Immature natural killer cell (primary cell): ENCODE data around the gene ZBTB38. TPM values are rescaled to one million over a fixed set of nuclear protein-coding genes. Genes with fewer than 3 reads are reported as not detected.

Source experiments
- DNase-seq, 3 donors: peaks; one replicate each; pipeline ENCODE4 v3.0.0; 2022; ENCODE audit warnings: mixed read lengths in 1 of 3
- H3K27ac Mint-ChIP-seq, 6 donors: one replicate each; pipeline ENCODE4 v1.8.0; 2020; ENCODE audit warnings: mixed read lengths in 6 of 6, mild to moderate bottlenecking in 5 of 6, inconsistent platforms in 4 of 6, moderate library complexity in 3 of 6
- H3K27me3 Mint-ChIP-seq, 3 donors: one replicate each; pipeline ENCODE4 v1.8.0; 2020 to 2021; ENCODE audit warnings: low read depth in 3 of 3, mild to moderate bottlenecking in 3 of 3, mixed read lengths in 3 of 3, moderate library complexity in 3 of 3, inconsistent platforms in 1 of 3
- H3K36me3 Mint-ChIP-seq, 3 donors: one replicate each; pipeline ENCODE4 v1.8.0; 2020; ENCODE audit warnings: mixed read lengths in 3 of 3, inconsistent platforms in 2 of 3, mild to moderate bottlenecking in 2 of 3
- H3K4me1 Mint-ChIP-seq, 2 donors: one replicate each; pipeline ENCODE4 v1.8.0; 2020; ENCODE audit warnings: inconsistent platforms in 2 of 2, mild to moderate bottlenecking in 2 of 2, mixed read lengths in 2 of 2, moderate library complexity in 1 of 2
- H3K4me3 Mint-ChIP-seq, 5 donors: one replicate each; pipeline ENCODE4 v1.8.0; 2020; ENCODE audit warnings: mild to moderate bottlenecking in 5 of 5, mixed read lengths in 5 of 5, inconsistent platforms in 3 of 5, moderate library complexity in 3 of 5
- H3K9me3 Mint-ChIP-seq, 6 donors: one replicate each; pipeline ENCODE4 v1.8.0; 2020; ENCODE audit warnings: mild to moderate bottlenecking in 6 of 6, mixed read lengths in 6 of 6, inconsistent platforms in 4 of 6, moderate library complexity in 3 of 6
- polyA plus RNA-seq, 3 donors: library from polyadenylated mRNA; unstranded; fragments of 300-500 nt; fragmentation: Illumina TruSeq; gene quantifications; one replicate each; pipeline ENCODE4 v1.2.3, GENCODE V29; 2021

ZBTB38 gene
- polyA plus RNA-seq, 3 donors from 2014 or later: 31.4 to 98.7 (median 68.1) TPM

GRCh38 chr3:141365201-141365600, 3.1 kb upstream of the ZBTB38 start:
- Mint-ChIP-seq H3K4me3 (no peak overlapping the region), H3K27ac (no peak overlapping the region), H3K4me1 (peaks cover 12 to 15% of the 10 kb centered on the region in 2 donors), H3K9me3 (no peaks in the 10 kb centered on the region), H3K36me3 (no peaks in the 10 kb centered on the region), H3K27me3 (peaks cover 0 to 1% (median 0%) of the 10 kb centered on the region in 3 donors)
- DNase-seq: no peak

- Mint-ChIP-seq H3K36me3 (no peaks in the 10 kb centered on the region), H3K4me1 (peaks cover 6 to 7% of the 10 kb centered on the region in 2 donors), H3K27ac (no peak overlapping the region), H3K9me3 (no peaks in the 10 kb centered on the region), H3K27me3 (peaks cover 0 to 2% (median 0%) of the 10 kb centered on the region in 3 donors), H3K4me3 (no peak overlapping the region)
- DNase-seq: no peak
These were observed 1.8 kb upstream of the ZBTB38 start for GRCh38 chr3:141366285-141367037.

- Mint-ChIP-seq H3K36me3 (no peaks in the 10 kb centered on the region), H3K4me3 (no peak overlapping the region), H3K9me3 (no peaks in the 10 kb centered on the region), H3K27ac (no peak overlapping the region), H3K4me1 (peaks cover 5 to 7% of the 10 kb centered on the region in 2 donors), H3K27me3 (peaks cover 0 to 2% (median 0%) of the 10 kb centered on the region in 3 donors)
- no peak for DNase-seq
These were observed 1.1 kb upstream of the ZBTB38 start for GRCh38 chr3:141367038-141367730.

DNA sequence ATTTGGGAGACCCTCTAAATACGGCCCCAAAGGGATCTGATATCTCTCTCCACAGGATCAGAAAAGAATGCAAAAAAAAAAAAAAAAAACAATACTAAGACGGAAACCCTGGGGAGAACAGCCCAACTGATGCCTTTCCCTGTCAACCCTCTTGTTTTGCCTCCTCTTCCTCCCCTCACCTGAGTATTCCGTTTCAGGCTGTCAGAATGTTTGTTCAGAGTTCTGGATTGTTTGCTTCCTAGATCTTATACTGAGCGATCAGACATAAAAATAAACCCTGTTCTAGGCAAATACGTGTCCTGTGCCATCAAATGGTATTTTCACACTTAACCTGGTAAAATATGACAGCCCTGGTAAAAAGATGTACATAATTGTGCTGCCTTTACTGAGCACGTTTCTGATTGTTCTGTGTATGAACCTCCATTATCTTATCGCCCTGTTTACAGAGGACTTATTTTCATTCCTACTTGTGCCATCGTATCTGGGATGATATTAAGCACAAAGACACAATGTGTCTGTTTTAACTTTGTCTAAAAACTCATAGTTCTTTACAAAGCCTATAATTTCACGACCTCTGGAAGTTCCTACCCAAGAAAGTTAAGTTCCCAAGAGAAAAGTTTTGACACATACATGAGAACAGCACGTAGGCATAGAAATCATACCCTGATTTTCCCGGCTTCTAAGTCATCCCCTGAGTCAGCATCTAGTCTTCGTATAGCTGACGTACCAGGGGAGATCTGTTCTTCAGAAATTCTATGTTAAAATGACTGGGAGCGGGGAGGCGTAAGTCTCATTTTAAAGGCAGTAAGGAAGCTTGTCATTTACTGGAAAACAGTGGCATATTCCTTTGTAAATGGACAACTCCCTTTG, 856 bp downstream of the ZBTB38 start:
- Mint-ChIP-seq H3K4me3 (no peak overlapping the region), H3K36me3 (no peaks in the 10 kb centered on the region), H3K4me1 (peaks cover 5 to 7% of the 10 kb centered on the region in 2 donors), H3K27me3 (peaks cover 0 to 2% (median 0%) of the 10 kb centered on the region in 3 donors), H3K27ac (no peak overlapping the region), H3K9me3 (no peaks in the 10 kb centered on the region)
- DNase-seq: no peak

GRCh38 chr3:141370065-141370533, 1.8 kb downstream of the ZBTB38 start:
- DNase-seq: peak; percentile 66 to 77 (median 68)
- peaks cover 0 to 2% (median 0%) of the 10 kb centered on the region in 3 donors for H3K27me3 Mint-ChIP-seq
- H3K27ac Mint-ChIP-seq: peak overlapping the region in 4 of 6 donors; percentile 5 to 84 (median 42)
- H3K9me3 Mint-ChIP-seq: no peaks in the 10 kb centered on the region
- H3K4me1 Mint-ChIP-seq: peaks cover 5 to 7% of the 10 kb centered on the region in 2 donors
- H3K4me3 Mint-ChIP-seq: no peak overlapping the region
- no peaks in the 10 kb centered on the region for H3K36me3 Mint-ChIP-seq

DNA sequence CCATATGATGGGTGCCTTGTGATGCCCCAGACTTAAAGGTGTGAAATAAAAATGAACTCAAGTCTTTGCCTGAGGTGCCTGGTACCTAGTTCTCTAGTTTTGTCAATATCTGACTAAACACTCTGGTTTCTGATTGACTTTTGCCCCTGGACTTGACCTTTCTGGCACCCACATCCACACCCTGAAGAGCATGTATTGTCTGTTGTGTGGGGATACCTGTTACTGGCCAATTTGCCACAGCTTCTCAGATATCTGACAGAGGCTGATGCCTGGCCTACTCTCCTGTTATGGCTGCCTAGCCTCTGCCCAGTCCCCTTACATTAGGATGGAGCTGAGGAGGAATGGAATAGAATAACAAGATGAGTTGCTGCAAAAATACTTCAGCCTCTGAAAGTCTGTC, 3.6 kb downstream of the ZBTB38 start:
- Mint-ChIP-seq H3K4me1 (peaks cover 5 to 7% of the 10 kb centered on the region in 2 donors), H3K27ac (no peak overlapping the region), H3K4me3 (no peak overlapping the region), H3K27me3 (peaks cover 0 to 2% (median 0%) of the 10 kb centered on the region in 3 donors), H3K36me3 (peaks cover 0 to 3% (median 0%) of the 10 kb centered on the region in 3 donors), H3K9me3 (no peaks in the 10 kb centered on the region)
- DNase-seq: no peak

DNA sequence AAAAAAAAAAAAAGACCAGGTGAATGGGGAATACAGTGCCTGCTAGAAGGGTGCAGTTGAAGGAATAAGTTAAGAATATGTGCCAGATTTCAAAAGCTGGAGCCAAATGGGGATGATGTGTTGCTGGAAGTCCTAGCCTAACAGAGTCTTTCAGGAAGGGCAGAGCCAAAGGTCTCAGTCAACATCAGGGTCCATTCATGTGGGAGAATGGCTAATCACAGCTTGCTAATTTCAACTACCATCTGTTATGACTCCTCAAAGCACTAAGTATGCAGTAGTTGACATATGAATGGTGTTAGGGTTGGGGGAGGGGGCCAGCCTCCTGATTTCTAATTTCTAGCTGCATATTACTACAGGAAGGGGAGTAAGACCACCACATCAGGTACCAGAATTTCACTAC, 4.4 kb downstream of the ZBTB38 start:
- Mint-ChIP-seq H3K36me3 (peaks cover 0 to 3% (median 0%) of the 10 kb centered on the region in 3 donors), H3K27me3 (peaks cover 0 to 2% (median 0%) of the 10 kb centered on the region in 3 donors), H3K4me1 (peaks cover 5 to 7% of the 10 kb centered on the region in 2 donors), H3K9me3 (no peaks in the 10 kb centered on the region), H3K27ac (no peak overlapping the region), H3K4me3 (no peak overlapping the region)
- DNase-seq: no peak

- H3K4me3 Mint-ChIP-seq: no peak overlapping the region
- H3K4me1 Mint-ChIP-seq: peaks cover 5 to 6% of the 10 kb centered on the region in 2 donors
- no peaks in the 10 kb centered on the region for H3K9me3 Mint-ChIP-seq
- H3K27ac Mint-ChIP-seq: no peak overlapping the region
- peaks cover 0 to 3% (median 0%) of the 10 kb centered on the region in 3 donors for H3K36me3 Mint-ChIP-seq
- DNase-seq: no peak
- peaks cover 0 to 2% (median 0%) of the 10 kb centered on the region in 3 donors for H3K27me3 Mint-ChIP-seq
These were observed 4.9 kb downstream of the ZBTB38 start for GRCh38 chr3:141373232-141373631.

DNA sequence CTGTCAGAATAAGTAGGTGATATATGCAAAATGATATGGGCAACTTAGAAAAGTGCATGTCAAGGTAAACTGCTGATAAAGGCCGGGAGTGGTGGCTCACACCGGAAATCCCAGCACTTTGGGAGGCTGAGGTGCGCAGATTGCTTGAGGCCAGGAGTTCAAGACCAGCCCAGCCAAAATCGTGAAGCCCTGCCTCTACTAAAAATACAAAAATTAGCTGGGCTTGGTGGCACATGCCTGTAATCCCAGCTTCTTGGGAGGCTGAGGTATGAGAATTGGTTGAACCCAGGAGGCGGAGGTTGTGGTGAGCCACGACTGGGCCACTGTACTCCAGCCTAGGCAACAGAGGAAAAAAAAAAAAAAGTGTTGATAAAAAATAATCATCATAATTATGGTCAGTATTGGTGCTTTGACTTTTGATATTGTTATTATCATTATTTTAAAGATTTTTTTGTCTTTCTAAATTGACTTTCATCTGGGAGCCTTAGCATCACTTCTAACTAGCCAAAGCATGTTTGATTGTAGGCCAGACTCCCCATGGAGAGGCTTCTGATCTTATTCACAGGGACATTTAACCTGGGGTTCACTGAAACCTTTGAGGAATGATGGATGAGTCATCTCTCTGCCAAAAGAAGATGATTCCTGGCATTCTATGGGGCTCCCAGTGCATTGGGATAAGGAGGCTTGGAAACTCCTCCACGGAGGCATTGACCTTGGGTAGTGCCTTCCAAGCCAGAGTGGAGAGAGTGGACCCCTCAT, 5.6 kb downstream of the ZBTB38 start:
- Mint-ChIP-seq H3K9me3 (no peaks in the 10 kb centered on the region), H3K27ac (no peak overlapping the region), H3K36me3 (peaks cover 0 to 3% (median 0%) of the 10 kb centered on the region in 3 donors), H3K4me1 (peaks cover 7 to 8% of the 10 kb centered on the region in 2 donors), H3K27me3 (peaks cover 0 to 2% (median 0%) of the 10 kb centered on the region in 3 donors), H3K4me3 (no peak overlapping the region)
- no peak for DNase-seq

DNA sequence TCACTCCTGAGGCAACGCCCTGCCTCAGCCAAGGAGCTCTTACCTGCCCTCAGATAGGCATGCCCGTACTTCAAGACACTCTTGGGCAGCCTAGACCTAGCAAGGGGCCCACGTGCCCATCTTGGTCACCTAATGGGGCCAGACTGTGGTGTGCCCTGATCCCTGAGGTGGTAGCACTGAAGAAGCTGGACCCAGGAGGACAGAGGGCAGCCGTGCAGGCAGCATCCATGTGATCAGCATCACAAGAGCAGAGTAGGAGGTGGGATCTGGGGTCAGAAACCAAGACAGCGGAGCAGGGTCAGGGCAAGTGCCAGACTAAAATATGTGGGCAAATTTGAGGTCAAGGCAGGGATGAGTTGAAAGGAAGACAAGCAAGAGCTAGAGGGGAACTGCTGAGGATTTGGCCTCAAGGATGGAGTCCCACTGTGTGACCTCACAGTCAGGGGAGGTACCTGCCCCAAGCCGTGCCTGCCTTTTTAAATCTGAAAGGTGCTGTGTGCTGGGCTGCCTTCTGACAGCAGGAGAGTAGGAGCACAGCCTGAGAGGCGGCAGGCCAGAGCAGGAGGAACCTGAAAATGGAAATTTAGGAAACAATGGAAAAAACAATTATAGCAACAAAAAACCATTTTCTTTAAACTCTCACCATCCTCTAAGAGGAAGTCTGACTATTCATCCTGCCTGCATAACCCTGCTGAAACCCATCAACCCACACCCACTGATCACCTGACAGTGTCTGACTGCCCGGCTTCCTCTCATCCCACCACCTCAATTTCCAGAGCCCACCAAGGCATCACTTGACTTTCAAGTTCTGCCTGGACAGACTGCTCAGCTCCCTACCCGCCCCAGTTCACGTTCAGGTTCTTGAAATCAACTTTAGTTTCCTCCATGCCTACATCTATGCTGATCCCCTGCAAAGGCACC, 7.3 kb downstream of the ZBTB38 start:
- Mint-ChIP-seq H3K27me3 (no peaks in the 10 kb centered on the region), H3K9me3 (no peaks in the 10 kb centered on the region), H3K36me3 (peaks cover 0 to 3% (median 0%) of the 10 kb centered on the region in 3 donors), H3K4me1 (peaks cover 10 to 12% of the 10 kb centered on the region in 2 donors), H3K27ac (no peak overlapping the region), H3K4me3 (no peak overlapping the region)
- no peak for DNase-seq

DNA sequence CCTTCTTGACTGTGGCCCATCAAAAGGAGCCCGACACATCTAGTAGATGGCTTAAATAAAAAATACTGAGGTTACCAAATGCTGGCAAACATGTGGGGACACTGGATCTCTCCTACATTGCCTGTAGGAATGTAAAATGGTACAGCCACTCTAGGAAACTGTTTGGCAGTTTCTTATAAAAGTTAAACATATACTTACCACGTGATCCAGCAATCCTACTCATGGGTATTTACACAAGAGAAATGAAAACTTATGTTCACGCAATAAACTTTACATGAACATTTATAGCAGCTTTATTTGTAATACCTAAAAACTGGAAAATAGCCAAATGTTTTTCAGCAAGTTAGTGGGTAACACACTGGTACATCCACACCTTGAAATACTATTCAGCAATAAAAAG, 9.1 kb downstream of the ZBTB38 start:
- Mint-ChIP-seq H3K9me3 (no peaks in the 10 kb centered on the region), H3K27me3 (no peaks in the 10 kb centered on the region), H3K27ac (no peak overlapping the region), H3K4me1 (peaks cover 10 to 12% of the 10 kb centered on the region in 2 donors), H3K4me3 (no peak overlapping the region), H3K36me3 (peaks cover 0 to 10% (median 0%) of the 10 kb centered on the region in 3 donors)
- no peak for DNase-seq

- Mint-ChIP-seq H3K36me3 (peaks cover 0 to 10% (median 0%) of the 10 kb centered on the region in 3 donors), H3K4me3 (no peak overlapping the region)
- DNase-seq: no peak
These were observed 10.3 kb downstream of the ZBTB38 start for GRCh38 chr3:141378556-141378955.

More at GRCh38 chr3:141378556-141378955, 10.3 kb downstream of the ZBTB38 start:
- H3K9me3 Mint-ChIP-seq: no peaks in the 10 kb centered on the region
- H3K4me1 Mint-ChIP-seq: peaks cover 10 to 12% of the 10 kb centered on the region in 2 donors
- H3K27me3 Mint-ChIP-seq: no peaks in the 10 kb centered on the region
- H3K27ac Mint-ChIP-seq: peak overlapping the region in 5 of 6 donors; percentile 86 to 95 (median 93)
